Glutamatergic neuron (in vitro differentiated cells): Measurements from ENCODE around the gene PISD. TPM values are rescaled to one million over a fixed set of nuclear protein-coding genes. Genes with fewer than 3 reads are reported as not detected.

Experiments used
- DNase-seq: peaks from one replicate; pipeline ENCODE4 v3.0.0; 2022
- H3K27ac Mint-ChIP-seq: one replicate; pipeline ENCODE4 v1.8.0; 2020; ENCODE audit warnings: mild to moderate bottlenecking, mixed read lengths, inconsistent platforms; ENCODE audit not compliant: unreplicated experiment
- H3K27me3 Mint-ChIP-seq: one replicate; pipeline ENCODE4 v1.8.0; 2020; ENCODE audit warnings: mild to moderate bottlenecking, moderate library complexity, mixed read lengths, inconsistent platforms; ENCODE audit not compliant: unreplicated experiment
- H3K36me3 Mint-ChIP-seq: one replicate; pipeline ENCODE4 v1.8.0; 2020; ENCODE audit warnings: mild to moderate bottlenecking, mixed read lengths, inconsistent platforms; ENCODE audit not compliant: unreplicated experiment
- H3K4me1 Mint-ChIP-seq: one replicate; pipeline ENCODE4 v1.8.0; 2020; ENCODE audit warnings: mild to moderate bottlenecking, low read depth, mixed read lengths, inconsistent platforms; ENCODE audit not compliant: unreplicated experiment
- H3K4me3 Mint-ChIP-seq: one replicate; pipeline ENCODE4 v1.8.0; 2020; ENCODE audit warnings: mild to moderate bottlenecking, mixed read lengths, inconsistent platforms; ENCODE audit not compliant: unreplicated experiment
- H3K9me3 Mint-ChIP-seq: one replicate; pipeline ENCODE4 v1.8.0; 2020; ENCODE audit warnings: mild to moderate bottlenecking, moderate library complexity, mixed read lengths, inconsistent platforms; ENCODE audit not compliant: unreplicated experiment
- total RNA-seq: library from RNA; stranded (reverse); fragmentation: NEBNext Ultra II Directional; extraction: Animal tissue kit (Norgen Biotek cat#: 25700); gene quantifications from one replicate; pipeline ENCODE4 v1.2.1, GENCODE V29; 2021; ENCODE audit not compliant: unreplicated experiment
- TF ChIP-seq, protein P1 (sequence below): fragments of 200-600 bp; sonication (generic); IDR thresholded peaks from one replicate; pipeline ENCODE4 v1.5.0; 2021; ENCODE audit not compliant: partially characterized antibody, unreplicated experiment

Gene PISD
- total RNA-seq, 1 donor from 2014 or later: 60.9 TPM

DNA sequence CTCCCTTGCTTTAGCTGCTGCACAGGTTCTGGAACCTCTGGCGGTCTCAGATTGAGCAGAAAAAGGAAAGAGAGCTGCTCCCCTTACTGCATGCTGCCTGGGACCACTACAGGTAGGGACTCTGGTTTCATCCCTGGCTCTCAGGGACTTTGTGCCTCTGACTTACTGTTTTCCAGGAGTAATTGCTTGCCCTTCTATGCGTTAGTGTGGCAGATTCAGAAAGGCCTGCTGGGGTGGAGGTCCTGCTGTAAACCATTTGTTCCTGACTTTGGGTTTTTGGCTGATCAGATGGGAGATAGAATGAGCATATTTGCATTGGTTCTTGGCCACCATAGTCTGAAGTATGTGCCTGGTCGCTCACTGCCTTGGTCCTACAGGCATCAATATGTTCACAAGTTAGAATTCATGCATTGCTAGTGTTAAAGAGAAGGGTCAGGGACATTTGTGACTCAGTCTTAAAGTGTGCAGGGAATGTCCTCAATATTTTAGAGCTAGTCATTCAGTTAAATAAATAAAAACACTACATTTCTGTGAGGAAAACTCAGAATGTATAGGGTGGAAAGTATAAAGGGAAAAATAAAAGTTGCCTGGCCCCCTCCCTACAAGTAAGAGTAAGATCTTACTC is 78.0 kb downstream of the PISD start:
- no peaks in the 10 kb centered on the region for H3K4me1 Mint-ChIP-seq
- no peaks in the 10 kb centered on the region for H3K27me3 Mint-ChIP-seq
- TF ChIP-seq, protein P1, sequence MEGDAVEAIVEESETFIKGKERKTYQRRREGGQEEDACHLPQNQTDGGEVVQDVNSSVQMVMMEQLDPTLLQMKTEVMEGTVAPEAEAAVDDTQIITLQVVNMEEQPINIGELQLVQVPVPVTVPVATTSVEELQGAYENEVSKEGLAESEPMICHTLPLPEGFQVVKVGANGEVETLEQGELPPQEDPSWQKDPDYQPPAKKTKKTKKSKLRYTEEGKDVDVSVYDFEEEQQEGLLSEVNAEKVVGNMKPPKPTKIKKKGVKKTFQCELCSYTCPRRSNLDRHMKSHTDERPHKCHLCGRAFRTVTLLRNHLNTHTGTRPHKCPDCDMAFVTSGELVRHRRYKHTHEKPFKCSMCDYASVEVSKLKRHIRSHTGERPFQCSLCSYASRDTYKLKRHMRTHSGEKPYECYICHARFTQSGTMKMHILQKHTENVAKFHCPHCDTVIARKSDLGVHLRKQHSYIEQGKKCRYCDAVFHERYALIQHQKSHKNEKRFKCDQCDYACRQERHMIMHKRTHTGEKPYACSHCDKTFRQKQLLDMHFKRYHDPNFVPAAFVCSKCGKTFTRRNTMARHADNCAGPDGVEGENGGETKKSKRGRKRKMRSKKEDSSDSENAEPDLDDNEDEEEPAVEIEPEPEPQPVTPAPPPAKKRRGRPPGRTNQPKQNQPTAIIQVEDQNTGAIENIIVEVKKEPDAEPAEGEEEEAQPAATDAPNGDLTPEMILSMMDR: no peak
- no peak overlapping the region for H3K4me3 Mint-ChIP-seq
- no peaks in the 10 kb centered on the region for H3K9me3 Mint-ChIP-seq
- H3K36me3 Mint-ChIP-seq: no peaks in the 10 kb centered on the region
- no peak overlapping the region for H3K27ac Mint-ChIP-seq
- no peak for DNase-seq

- no peak overlapping the region for H3K4me3 Mint-ChIP-seq
- H3K27ac Mint-ChIP-seq: no peak overlapping the region
- H3K9me3 Mint-ChIP-seq: no peaks in the 10 kb centered on the region
- DNase-seq: no peak
- H3K36me3 Mint-ChIP-seq: peaks cover 5% of the 10 kb centered on the region
- TF ChIP-seq, protein P1: no peak
- peaks cover 1% of the 10 kb centered on the region for H3K27me3 Mint-ChIP-seq
- peaks cover 7% of the 10 kb centered on the region for H3K4me1 Mint-ChIP-seq
Observed at GRCh38 chr22:31579835-31580242, 82.2 kb downstream of the PISD start.

GRCh38 chr22:31578171-31578570 is 83.8 kb downstream of the PISD start:
- peaks cover 1% of the 10 kb centered on the region for H3K27me3 Mint-ChIP-seq

GRCh38 chr22:31577711-31578110 is 84.3 kb downstream of the PISD start:
- no peaks in the 10 kb centered on the region for H3K9me3 Mint-ChIP-seq
- H3K27me3 Mint-ChIP-seq: peaks cover 1% of the 10 kb centered on the region
- peak overlapping the region; percentile 36 for H3K4me3 Mint-ChIP-seq

More at GRCh38 chr22:31578171-31578570, 83.8 kb downstream of the PISD start:
- Mint-ChIP-seq H3K4me1 (peaks cover 7% of the 10 kb centered on the region), H3K27ac (no peak overlapping the region), H3K4me3 (no peak overlapping the region), H3K9me3 (no peaks in the 10 kb centered on the region), H3K36me3 (peaks cover 5% of the 10 kb centered on the region)
- TF ChIP-seq, protein P1: no peak
- no peak for DNase-seq

DNA sequence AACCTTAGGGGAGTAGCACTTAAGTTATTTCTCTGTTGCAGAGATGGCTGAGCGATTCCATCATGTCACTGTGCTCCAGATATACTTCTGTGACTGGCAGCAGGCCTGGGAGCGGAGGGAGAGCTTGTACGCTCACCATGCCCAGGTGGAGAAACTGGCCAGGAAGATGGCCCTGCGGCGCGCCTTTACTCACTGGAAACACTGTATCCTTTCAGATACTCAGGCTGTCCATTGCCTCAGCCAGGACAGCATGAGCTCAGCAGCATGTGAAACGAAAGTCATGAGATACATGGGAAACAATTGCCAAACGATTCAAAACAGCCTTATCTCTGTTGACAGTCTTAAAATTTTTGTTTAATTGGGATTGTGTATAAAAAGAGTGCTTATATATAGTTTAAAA is 86.8 kb downstream of the PISD start:
- Mint-ChIP-seq H3K27ac (no peak overlapping the region), H3K4me3 (no peak overlapping the region), H3K27me3 (peaks cover 1% of the 10 kb centered on the region), H3K36me3 (peaks cover 5% of the 10 kb centered on the region), H3K9me3 (no peaks in the 10 kb centered on the region), H3K4me1 (peaks cover 7% of the 10 kb centered on the region)
- TF ChIP-seq, protein P1: no peak
- no peak for DNase-seq

More at GRCh38 chr22:31577711-31578110, 84.3 kb downstream of the PISD start:
- no peak overlapping the region for H3K27ac Mint-ChIP-seq
- H3K36me3 Mint-ChIP-seq: peaks cover 5% of the 10 kb centered on the region
- TF ChIP-seq, protein P1: no peak
- no peak for DNase-seq
- peaks cover 7% of the 10 kb centered on the region for H3K4me1 Mint-ChIP-seq
